ENCODE data around the gene NUDT22.
"Not testable (repeated sequence)": the region's sequence is repeated elsewhere in the genome, so short reads cannot be mapped to it uniquely, and the experiment has no call there.

The NUDT22 gene

DNA sequence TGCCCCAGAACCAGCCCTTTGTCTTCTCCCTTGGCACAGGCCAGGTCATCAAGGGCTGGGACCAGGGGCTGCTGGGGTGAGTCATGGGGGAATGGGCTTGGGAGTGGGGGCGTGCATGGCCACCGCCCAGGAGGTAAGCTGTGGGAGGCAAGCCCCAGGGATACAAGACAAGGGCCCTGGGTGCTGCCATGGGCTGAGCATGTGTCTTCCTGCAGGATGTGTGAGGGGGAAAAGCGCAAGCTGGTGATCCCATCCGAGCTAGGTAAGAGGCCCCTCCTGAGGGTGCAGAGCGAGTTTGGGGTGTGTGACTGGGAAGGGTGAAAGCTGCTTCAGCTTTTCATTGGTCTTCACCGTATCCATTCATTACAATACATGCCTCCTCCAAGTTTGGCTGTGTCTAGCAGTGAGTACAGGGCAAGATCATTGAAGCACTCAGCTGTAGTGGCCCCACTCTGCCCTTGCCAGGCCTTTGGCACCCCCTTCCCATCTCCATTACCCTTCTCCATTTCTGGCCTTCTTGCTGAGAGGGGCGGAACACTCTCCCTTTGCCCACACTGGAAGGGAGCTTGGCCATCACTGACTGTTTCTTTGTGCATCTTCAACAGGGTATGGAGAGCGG is 17.3 kb downstream of the NUDT22 start:
- DNase-seq (ENCODE audit: low read depth): no peak

DNA sequence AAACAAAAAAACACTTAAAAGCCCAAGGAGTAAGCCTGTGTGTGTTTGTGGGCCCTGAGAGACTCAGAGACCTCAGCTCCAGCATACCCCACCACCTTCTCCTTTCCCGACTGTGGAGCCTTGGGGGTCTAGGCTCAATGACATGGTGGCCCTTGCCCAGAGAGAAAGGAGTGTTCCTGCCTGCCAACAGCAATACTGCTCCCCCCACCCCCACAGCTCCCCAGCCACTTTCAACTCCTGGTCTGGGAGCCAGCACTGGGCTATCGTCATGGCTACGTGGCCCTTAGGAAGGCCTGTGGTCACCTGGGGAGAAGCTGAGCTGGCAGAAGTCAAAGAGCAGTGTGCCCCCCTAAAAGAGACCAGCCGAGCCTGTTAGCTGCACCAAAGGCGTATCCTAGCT is 18.0 kb downstream of the NUDT22 start:
- no peak for DNase-seq (ENCODE audit: low read depth)

DNA sequence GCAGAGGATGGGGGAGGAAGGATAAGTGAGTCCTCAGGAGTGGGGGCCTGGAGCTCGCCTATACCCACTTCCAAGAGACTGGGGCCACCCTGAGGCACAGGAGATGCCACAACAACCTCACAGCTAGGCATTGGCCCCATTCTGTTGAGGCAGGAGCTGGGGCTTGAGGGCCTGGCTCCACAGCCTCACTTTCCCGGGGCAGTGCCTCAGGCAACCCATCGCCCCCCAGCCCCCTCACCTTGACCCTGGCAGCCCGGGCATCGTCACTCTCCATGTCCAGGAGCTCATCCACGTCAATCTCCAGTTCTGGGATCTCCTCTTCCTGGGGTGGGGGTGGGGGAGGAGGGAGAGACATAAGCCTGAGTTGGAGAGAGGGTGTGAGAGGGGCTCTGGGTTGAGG is 18.9 kb downstream of the NUDT22 start:
- no peak for DNase-seq (ENCODE audit: low read depth)

DNA sequence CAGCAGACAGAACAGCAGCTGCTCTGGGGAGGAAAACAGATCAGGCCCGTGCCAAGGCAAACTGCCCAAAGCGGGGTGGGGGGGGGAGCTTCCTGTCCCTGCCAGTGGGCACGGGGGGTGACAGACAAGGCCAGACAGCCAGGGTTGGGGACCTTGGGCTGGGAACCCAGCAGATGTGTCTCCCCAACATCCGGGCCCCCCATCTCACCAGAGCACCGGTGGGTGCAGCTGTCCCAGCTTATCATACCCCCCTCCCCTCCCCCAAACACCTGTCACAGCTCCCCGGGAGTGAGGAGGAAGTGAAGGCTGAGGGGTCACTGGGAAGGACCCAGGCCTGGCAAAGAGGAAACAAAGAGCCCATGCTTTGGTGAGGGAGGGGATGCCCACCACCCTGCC is 19.3 kb downstream of the NUDT22 start:
- DNase-seq (ENCODE audit: low read depth): no peak

DNA sequence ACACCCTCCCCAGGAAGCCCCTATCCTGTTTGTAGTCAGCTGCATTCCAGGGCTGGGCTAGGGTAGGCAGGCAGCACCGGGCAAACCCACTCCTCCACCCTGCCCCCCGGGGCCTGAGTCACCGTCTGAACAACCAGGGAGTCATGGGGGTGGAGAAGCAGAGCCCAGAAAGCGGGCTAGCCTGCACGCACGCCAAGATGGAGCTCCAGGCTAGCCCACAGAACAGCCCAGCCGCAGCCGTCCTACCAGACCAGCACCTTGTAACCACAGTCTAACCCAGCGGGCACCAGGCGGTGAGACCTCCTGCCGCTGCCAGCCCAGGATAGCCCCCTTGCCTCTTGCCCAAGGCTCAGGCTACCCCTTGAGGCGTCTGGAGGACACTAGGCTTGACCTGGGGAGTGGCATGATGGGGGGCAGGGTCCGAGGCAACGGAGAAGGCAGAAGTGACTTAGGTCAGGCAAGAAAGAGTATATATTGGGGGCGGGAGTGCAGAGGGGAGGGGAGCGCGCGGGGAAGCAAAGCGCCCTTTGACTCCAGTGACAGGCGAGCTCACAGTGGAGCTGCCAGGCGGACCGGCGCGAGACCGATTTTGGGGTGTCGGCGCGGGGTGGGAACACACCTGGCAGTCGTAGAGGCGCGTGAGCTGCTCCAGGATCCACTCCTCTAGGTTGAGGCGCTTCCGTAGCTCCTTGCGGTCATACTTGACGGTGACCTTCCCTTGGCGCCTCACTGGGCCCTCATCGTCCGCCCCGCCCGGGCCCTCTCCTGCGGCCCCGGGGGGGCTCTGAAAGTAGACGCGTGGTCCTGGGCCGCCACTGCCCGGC is 19.9 kb downstream of the NUDT22 start:
- peak; percentile 67 for DNase-seq (ENCODE audit: low read depth)

DNA sequence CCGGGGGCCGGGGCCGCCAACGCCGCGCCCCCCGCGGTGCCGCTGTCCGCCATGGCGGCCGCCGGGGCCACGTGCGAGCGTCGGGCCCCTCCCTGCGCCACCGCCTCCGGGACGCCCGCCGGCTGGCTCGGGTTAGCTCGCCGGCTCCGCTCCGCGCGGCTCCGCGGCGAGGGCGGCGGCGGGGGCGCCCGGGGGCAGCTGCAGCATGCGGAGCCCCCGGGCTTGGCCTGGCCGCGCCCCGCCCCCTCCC is 20.5 kb downstream of the NUDT22 start:
- not testable (repeated sequence) for DNase-seq (ENCODE audit: low read depth)

DNA sequence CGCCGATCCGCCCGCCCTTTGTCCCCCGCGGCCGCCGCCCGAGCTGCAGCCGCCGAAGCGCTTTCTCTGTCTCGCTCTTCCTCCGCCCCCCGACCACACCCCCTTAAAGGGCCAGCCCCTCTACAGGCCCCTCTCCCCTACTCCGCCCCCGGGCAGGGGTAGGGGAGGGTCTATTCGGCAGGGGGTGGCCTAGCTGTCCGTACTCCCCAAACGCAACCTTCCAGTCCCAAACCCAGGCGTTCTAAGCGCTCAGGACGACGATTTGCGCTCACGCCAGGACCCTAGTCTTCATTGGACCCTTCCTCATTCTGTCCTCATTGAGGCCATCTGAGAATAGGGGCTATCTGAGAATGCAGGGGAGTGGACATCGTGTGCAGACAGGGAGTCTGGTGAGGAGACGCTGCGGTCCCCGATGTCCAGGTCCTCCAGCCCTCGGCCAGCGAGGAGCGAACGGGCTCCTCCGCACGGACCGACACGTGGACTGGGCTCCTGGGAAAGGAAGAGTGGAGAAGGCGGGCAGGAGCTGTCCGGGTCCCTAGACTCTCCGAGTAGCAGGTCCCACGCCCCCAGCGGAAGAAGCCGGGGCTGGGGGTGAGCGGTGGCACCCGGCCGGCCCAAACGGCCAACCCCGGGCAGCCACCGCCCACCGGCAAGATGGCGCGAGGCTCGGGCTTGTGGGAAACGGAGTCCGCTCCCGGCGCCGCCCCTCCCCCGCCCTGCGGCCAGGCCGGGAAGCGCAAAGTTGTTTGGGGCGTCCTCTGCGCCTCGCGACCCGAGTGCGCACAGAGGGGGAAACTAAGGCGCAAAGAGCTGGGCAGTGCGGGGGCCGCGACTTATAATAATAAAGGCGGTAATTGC is 21.0 kb downstream of the NUDT22 start, which contains the start of gene PPP1R14B:
Gene PPP1R14B (minus strand): TSS at position 73 of the 858 bp plus-strand sequence. CDS start 270 bp downstream, outside the sequence.
- DNase-seq (ENCODE audit: low read depth): no peak

DNA sequence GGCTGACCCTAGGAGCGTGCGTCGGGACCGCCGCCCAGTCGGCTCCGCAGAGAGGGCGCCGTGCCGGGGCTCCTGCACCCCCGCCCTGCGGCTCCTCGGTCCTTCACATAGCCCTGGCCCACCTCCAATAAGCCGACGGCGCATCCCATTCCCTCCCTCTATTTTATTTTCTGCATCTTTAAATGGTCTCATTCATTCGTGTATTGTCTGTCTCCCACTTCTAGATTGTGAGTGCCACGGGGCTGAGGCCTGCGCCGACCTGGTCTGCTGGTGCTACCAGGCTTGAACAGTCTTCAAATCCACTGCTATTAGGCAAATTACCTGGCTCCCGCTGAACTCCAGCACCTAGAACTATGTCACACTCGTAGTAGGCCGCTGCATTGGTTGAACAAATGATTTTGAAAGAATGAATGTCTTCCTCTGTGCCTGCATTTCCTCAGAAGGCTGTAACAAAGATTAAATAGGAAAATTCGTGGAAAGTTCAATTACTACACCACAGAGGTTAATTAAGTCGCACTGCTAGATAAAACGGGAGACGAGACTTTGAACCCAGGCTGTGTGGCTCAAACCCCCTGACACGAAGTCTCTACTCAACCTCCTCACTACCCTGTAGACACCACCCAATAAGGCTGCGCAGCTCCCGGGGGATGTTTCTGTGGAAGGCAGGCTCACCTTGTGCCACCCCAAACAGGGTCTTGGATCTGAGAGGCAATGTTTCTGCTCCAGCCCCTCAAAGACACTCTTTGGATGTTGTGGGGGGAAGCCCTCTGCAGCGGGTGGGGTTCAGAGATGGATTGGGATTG is 21.9 kb downstream of the NUDT22 start:
- no peak for DNase-seq (ENCODE audit: low read depth)

DNA sequence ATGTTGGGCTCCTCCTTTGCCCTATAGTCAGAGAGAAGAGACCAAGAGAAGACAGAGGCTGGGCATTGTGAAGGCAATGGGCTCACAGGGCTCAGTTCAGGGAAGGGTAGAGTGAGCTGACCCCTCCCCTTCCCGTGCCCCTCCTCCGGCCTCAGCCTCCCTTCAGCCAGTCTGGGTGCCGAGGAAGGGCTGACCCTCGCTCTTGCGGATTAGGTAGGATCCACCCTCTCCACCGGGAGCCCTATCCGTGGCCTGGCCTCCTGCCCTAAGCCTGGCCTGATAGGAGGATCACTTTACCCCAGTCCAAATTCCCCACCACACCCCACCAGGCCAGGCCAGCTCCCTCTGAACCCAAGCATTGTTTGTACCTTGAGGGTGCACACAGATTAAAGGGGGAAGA is 22.5 kb downstream of the NUDT22 start:
- no peak for DNase-seq (ENCODE audit: low read depth)

DNA sequence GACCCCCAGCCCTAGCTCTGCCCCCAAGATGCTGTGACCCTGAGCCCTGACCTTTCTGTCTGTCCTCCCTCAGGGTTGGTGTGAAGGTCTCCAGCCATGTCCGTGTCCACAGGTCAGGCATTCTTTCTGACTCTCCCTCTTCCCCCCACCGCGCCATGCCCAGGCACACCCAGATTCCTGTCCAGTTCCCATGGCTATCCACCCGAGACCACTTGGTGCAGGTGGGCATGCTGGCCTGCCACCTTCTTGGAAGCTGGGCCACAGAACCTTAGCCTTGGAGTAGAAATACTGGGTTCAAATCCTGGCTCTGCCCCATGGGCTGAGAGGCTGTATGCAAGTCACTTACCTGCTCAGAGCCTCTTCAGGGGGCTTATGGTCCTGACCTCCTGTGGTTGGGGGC is 23.0 kb downstream of the NUDT22 start:
- DNase-seq (ENCODE audit: low read depth): no peak

DNA sequence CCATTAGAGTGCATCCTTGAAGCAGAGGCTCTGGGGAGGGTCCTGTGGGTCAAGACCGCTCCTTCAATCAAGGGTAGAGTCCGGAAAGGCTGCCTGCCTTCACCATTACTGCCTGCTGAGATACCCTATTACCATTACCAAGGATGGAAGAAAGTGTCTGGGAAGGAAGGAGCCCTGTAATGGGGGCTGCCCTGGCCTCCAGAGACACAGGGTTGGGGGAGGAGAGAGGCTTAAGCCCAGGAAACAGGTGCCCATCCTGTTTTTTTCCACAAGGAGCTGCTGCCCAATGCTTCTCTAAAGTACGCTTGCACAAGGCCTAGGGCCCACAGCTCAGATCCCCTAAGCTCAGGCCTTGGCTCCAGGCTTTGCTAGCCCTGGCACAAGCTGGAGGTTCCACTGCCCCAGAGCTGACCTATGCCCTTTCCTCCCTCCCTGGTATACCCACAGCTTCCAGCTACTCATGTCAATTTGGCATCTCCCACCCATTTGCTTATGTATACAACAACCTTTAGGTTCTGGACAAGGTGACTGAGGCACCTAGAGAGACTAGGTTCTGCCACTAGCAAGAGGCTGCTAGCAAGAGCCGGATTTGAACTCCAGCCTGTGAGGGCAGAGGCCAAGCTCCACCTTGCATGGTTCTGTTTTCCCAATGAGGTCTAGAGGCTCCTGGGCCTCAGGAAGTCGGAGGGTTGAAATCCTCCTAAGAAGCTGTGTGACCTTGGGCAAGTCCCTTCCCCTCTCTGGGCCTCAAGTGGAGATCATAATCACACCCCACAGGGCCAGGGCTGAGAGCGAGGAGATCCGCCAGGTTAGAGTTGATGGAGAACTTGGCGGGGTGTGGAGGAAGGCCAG is 23.7 kb downstream of the NUDT22 start:
- no peak for DNase-seq (ENCODE audit: low read depth)

DNA sequence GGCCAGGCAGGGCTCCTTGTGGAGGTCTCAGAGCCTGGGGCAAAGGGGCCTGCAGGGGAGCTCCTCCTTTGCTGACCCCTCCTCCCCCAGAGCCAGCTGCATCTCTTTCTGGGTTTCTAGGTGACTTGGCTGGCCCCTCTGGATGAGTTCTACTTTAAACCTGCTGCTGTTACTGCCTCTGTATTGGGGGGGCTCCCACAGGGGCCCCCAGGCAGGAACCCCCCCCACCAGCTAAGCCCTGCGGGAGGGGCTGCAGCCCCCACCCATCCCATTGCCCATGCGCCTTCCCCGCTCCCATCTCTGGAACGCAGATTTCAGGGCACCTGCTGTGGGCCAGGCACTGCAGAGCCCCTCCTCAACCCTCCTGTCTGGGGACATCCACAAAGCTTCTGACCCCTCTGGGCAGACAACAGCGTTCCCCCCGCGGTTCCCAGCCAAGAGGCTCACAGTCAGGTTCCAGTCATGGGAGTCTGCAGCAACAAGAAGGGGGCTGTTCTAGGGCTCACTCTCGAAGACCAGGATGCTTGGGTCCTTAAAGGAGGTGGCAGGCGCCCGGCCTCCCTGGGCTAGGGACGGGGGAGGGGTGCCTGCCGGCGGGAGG is 24.4 kb downstream of the NUDT22 start:
- no peak for DNase-seq (ENCODE audit: low read depth)

DNA sequence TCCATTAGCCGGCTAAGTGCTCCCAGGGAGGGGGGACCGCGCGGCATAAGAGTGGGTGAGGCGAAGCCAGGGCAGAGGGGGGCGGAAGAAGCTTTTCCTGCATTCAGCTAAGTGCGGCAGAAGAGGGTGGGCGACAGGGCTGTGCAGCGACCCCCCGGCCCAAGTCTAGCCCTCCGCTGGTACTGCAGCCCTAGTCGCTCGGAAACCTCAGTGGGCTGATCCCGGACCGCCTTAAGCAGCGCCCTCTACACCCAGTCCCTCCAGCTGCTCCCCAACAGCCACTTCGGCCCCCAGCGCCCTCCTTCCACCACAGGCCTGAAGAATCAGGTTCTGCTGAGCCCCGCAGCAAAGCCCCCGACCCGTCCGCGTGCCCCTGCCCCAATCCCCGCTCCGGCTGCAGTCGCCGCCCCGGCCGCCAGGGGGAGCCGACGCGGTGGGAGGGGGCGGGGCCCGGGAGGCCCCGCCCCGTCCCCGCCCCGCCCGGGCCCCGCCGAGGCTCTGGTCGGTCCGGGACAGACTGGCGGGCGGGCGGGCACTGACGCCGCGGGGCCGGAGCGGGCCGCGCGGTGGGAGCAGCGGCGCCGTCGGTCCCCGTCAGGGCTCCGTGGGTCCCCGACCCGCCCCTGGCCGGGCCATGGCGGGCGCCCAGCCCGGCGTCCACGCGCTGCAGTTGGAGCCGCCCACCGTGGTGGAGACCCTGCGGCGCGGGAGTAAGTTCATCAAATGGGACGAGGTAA is 25.1 kb downstream of the NUDT22 start, which contains the start of gene PLCB3:
Gene PLCB3 (plus strand): TSS at position 515 of the 737 bp plus-strand sequence. CDS start 120 bp downstream, at position 635.
- no peak for DNase-seq (ENCODE audit: low read depth)

DNA sequence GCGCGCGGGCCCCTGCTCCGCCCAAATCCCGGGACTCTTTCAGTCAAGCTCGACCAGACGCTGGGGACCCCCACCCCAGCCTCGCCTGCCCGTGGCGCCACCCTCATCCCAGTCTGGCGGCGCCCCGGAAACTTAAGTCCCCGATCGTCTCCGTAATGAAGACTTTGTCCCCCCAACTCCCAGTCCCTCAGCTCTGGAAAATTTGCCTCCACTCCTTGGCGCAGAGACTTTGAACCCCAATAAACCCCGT is 25.6 kb downstream of the NUDT22 start:
- no peak for DNase-seq (ENCODE audit: low read depth)

DNA sequence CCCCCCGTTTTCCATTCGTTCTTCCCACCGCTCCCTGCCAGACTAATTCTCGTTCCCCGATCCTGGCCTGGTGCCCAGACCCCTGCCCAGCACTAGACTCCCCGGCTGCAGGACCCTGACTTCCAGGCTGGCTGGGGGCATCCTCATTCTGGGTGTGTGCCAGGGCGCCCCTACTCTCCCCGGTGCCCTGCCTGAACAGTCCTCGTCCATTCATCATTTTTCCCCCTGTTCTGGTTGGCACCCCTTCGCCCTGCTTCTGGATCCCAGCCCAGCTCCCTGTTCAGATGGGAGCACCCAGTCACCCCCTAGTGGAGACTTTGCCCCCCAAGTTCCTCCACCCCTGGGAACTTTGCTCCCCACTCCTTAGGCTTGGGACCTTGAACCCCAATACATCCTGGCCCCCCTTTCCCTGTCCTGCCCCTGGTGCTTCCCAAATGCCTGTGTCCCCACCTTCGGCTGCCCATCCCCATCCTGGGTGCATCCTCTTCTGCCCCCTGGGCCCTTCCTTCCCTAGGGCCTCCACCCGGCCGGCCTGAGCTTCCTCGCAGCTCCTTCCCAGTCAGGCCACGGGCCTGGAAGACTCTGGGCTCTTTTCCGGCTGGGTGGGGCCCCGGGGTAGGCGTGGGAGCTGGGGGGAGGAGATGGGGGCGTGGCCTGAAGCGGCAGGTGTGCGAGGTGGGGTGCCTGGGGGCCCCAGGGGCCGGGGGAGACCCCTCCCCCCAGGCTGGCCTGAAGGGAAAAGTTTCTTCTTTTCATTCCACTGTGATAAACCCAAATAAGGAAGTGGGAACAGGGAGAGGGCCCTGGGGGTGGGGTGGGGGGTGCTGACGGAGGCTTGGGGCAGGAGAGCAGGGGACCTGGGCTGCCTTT is 26.2 kb downstream of the NUDT22 start:
- DNase-seq (ENCODE audit: low read depth): no peak

DNA sequence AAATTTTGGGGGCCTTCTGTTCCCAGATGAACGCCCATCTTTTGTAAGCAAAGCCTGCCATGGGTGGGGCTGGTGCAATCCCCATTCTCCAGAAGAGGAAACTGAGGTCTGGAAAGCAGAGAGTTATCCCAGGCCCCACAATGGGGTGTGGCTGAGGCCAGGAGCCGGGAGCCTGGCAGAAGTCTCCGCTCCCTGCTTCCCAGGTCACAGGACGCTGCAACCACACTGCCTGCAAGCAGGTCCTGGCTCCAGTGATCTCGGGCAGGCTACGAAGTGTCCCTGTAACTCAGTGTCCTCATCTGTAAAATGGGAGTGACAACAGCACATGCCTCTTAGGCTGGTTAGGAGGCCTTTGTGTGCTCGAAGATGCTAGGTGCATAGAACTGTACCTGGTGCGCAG is 27.0 kb downstream of the NUDT22 start:
- DNase-seq (ENCODE audit: low read depth): no peak

DNA sequence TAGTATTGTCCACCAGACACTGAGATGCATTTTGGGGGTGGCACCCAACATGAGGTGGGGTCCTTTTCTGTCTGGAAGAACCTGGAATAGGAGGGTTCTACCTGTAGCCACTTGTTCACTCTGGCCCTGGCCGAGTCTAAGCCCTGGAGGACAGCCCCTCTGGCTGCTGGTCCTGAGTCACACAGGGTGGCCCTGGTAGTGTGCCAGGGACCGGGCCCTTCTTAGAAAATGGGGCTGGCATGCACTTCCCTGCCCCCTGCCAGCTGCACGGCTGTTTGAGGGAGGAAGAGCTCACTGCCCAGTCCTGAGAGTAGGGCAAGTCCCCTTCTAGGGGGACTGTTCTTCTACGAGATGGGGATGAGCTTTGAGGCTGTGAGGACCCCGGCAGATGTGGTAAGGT is 27.4 kb downstream of the NUDT22 start:
- no peak for DNase-seq (ENCODE audit: low read depth)

DNA sequence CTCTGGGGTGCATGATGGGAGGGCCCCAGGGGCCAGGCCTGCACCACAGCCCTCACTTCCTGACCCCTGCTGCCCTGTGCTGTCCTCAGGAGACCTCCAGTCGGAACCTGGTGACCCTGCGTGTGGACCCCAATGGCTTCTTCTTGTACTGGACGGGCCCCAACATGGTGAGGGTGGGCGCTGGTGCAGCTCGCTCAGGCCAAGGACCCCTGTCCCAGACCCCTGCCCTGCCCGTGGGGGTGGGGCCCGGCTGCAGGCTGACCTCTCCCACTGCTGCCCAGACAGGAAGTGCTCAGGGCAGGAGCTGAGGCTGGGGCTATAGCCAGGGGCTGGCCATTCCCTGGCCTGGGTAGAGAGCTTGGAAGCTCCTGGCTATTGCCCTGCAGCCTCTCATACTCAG is 28.3 kb downstream of the NUDT22 start:
- no peak for DNase-seq (ENCODE audit: low read depth)

Data from GM04503 (cell line).